GM23338 (cell line): ENCODE measurements around the gene CS. TPM values are rescaled to one million over a fixed set of nuclear protein-coding genes. Genes with fewer than 3 reads are reported as not detected.

Experiments used
- ATAC-seq: fragments of 200-7000 bp; cut with Tn5 transposase; 3 replicates; pipeline ENCODE4 v1.9.1; 2020
- DNase-seq: peaks from one replicate; pipeline ENCODE4 v3.0.0-alpha.2; 2015; ENCODE audit warnings: low spot score
- H2AFZ ChIP-seq: fragments of 200-600 bp; sonication (generic); 2 replicates; pipeline ENCODE4 v1.8.0; 2016; ENCODE audit warnings: antibody characterized with exemption, mild to moderate bottlenecking, moderate library complexity
- H3F3A ChIP-seq: fragments of 200-600 bp; sonication (generic); replicated peaks from 2 replicates; pipeline ENCODE4 v1.8.0; 2017; ENCODE audit warnings: antibody characterized with exemption, mixed run types, low read depth
- H3K27ac ChIP-seq: fragments of 200-600 bp; sonication (generic); 2 replicates; pipeline ENCODE4 v1.6.1; 2016; ENCODE audit warnings: low read depth
- H3K27me3 ChIP-seq: fragments of 200-600 bp; sonication (generic); 2 replicates; pipeline ENCODE4 v1.8.0; 2016; ENCODE audit warnings: mild to moderate bottlenecking, mixed run types, moderate library complexity; ENCODE audit not compliant: insufficient read depth
- H3K36me3 ChIP-seq: fragments of 200-600 bp; sonication (generic); 2 replicates; pipeline ENCODE4 v1.8.0; 2016; ENCODE audit warnings: mild to moderate bottlenecking; ENCODE audit not compliant: insufficient read depth
- H3K4me1 ChIP-seq: fragments of 200-600 bp; sonication (generic); 2 replicates; pipeline ENCODE4 v1.8.0; 2016; ENCODE audit warnings: mild to moderate bottlenecking, moderate library complexity; ENCODE audit not compliant: insufficient read depth
- H3K4me2 ChIP-seq: fragments of 200-600 bp; sonication (generic); 2 replicates; pipeline ENCODE4 v1.7.1; 2017; ENCODE audit warnings: mixed run types
- H3K4me3 ChIP-seq: fragments of 200-600 bp; sonication (generic); 2 replicates; pipeline ENCODE4 v1.6.1; 2016; ENCODE audit warnings: mixed run types
- H3K79me2 ChIP-seq: fragments of 200-600 bp; sonication (generic); replicated peaks from 2 replicates; pipeline ENCODE4 v1.8.0; 2017; ENCODE audit warnings: mild to moderate bottlenecking; ENCODE audit not compliant: insufficient read depth
- H3K9me2 ChIP-seq: fragments of 200-600 bp; sonication (generic); 2 replicates; pipeline ENCODE4 v1.8.0; 2017; ENCODE audit not compliant: insufficient read depth
- H4K20me1 ChIP-seq: fragments of 200-600 bp; sonication (generic); replicated peaks from 2 replicates; pipeline ENCODE4 v1.8.0; 2017; ENCODE audit warnings: mild to moderate bottlenecking; ENCODE audit not compliant: insufficient read depth
- H3K27ac Mint-ChIP-seq: 2 replicates; pipeline ENCODE4 v1.8.0; 2020; ENCODE audit warnings: inconsistent platforms, mild to moderate bottlenecking, moderate library complexity, mixed read lengths
- H3K27me3 Mint-ChIP-seq: 3 replicates; pipeline ENCODE4 v1.8.0; 2022; ENCODE audit warnings: low read depth, mild to moderate bottlenecking, moderate library complexity, mixed read lengths, inconsistent platforms; ENCODE audit not compliant: insufficient read depth, poor library complexity
- H3K36me3 Mint-ChIP-seq: 3 replicates; pipeline ENCODE4 v1.8.0; 2021; ENCODE audit warnings: low read depth, mild to moderate bottlenecking, inconsistent platforms, moderate library complexity, mixed read lengths
- H3K4me1 Mint-ChIP-seq: 3 replicates; pipeline ENCODE4 v1.8.0; 2020; ENCODE audit warnings: mild to moderate bottlenecking, inconsistent platforms, mixed read lengths
- H3K4me3 Mint-ChIP-seq: 3 replicates; pipeline ENCODE4 v1.8.0; 2021; ENCODE audit warnings: moderate library complexity, mild to moderate bottlenecking, inconsistent platforms, mixed read lengths
- H3K9me3 Mint-ChIP-seq: 3 replicates; pipeline ENCODE4 v1.8.0; 2020; ENCODE audit warnings: moderate library complexity, mild to moderate bottlenecking, inconsistent platforms, mixed read lengths
- CREB1 ChIP-seq: fragments of 250-450 bp; sonication (Bioruptor Pico); IDR thresholded peaks from 2 replicates; pipeline ENCODE4 v1.5.0; 2020; ENCODE audit warnings: low read depth, mild to moderate bottlenecking, moderate library complexity
- EZH2 ChIP-seq: fragments of 200-600 bp; sonication (generic); IDR thresholded peaks from one replicate; pipeline ENCODE4 v1.8.0; 2017; ENCODE audit warnings: antibody characterized with exemption, mild to moderate bottlenecking, low read depth; ENCODE audit not compliant: unreplicated experiment
- EZH2phosphoT487 ChIP-seq: fragments of 200-600 bp; sonication (generic); IDR thresholded peaks from one replicate; pipeline ENCODE4 v1.8.1; 2018; ENCODE audit warnings: antibody characterized with exemption; ENCODE audit not compliant: unreplicated experiment
- JUNB ChIP-seq: IDR thresholded peaks from one replicate; pipeline ENCODE4 v1.6.1; 2016; ENCODE audit warnings: antibody characterized with exemption; ENCODE audit not compliant: unreplicated experiment
- STAT1 ChIP-seq: IDR thresholded peaks from one replicate; pipeline ENCODE4 v1.6.1; 2016; ENCODE audit warnings: antibody characterized with exemption; ENCODE audit not compliant: unreplicated experiment
- ZNF331 ChIP-seq: fragments of 250-450 bp; sonication (Bioruptor Pico); IDR thresholded peaks from 2 replicates; pipeline ENCODE4 v1.5.0; 2020; ENCODE audit warnings: low read depth, mild to moderate bottlenecking, moderate library complexity
- polyA plus RNA-seq: library from polyadenylated mRNA; unstranded; fragments of >200 nt; fragmentation: Nextera tagmentation; extraction: Ambion mirVana; gene quantifications from 2 replicates; pipeline ENCODE4 v1.2.1, GENCODE V29; 2016
- total RNA-seq: library from RNA; depleted of rRNA; stranded (reverse); fragments of >200 nt; shearing (Covaris generic); gene quantifications from 2 replicates; pipeline ENCODE4 v1.2.3, GENCODE V29; 2014
- TF ChIP-seq, protein P1 (sequence below): IDR thresholded peaks from one replicate; pipeline ENCODE4 v1.6.1; 2018; ENCODE audit warnings: antibody characterized with exemption; ENCODE audit not compliant: unreplicated experiment

Gene CS
- total and polyA plus RNA-seq, 2 experiments from 2014 or later = 63.3 to 166 TPM

DNA sequence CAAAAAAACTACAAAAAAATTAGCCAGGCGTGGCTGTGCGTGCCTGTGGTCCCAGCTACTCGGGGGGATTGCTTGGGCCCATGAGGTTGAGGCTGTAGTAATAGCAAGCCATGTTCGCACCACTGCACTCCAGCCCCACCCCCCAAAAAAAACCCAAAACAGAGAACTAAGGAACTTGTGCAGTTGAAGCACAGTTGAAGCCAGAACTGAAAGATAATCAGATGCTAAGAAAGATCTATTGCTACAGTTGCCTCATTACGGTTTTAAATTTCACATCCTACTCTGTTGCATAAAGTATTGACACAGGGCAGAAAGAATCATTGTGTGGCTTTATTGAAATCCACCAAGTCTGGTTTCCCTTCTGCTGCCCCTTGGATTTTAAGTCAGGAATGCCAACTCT, 3.8 kb downstream of the CS start:
- Histone ChIP-seq H3K27me3 (no peaks in the 10 kb centered on the region), H3K27ac (peak overlapping the region; percentile 48; the same call in 1 of the 2 replicates), H4K20me1 (peaks cover 20% of the 10 kb centered on the region), H3F3A (peaks cover 8% of the 10 kb centered on the region), H3K9me2 (no peaks in the 10 kb centered on the region), H3K36me3 (peaks cover 13% of the 10 kb centered on the region; the same call in 1 of the 2 replicates), H3K4me3 (no peak overlapping the region), H3K79me2 (peaks cover 85% of the 10 kb centered on the region), H3K4me2 (no peak overlapping the region), H2AFZ (no peak overlapping the region), H3K4me1 (peaks cover 18% of the 10 kb centered on the region)
- H3K9me3 Mint-ChIP-seq = no peaks in the 10 kb centered on the region
- H3K27ac Mint-ChIP-seq = no peak overlapping the region; the same call in 1 of the 2 replicates
- no peak overlapping the region for H3K4me3 Mint-ChIP-seq
- TF ChIP-seq CREB1 (CRISPR knock-in tag) (no peak), EZH2 (no peak)
- TF ChIP-seq, protein P1, sequence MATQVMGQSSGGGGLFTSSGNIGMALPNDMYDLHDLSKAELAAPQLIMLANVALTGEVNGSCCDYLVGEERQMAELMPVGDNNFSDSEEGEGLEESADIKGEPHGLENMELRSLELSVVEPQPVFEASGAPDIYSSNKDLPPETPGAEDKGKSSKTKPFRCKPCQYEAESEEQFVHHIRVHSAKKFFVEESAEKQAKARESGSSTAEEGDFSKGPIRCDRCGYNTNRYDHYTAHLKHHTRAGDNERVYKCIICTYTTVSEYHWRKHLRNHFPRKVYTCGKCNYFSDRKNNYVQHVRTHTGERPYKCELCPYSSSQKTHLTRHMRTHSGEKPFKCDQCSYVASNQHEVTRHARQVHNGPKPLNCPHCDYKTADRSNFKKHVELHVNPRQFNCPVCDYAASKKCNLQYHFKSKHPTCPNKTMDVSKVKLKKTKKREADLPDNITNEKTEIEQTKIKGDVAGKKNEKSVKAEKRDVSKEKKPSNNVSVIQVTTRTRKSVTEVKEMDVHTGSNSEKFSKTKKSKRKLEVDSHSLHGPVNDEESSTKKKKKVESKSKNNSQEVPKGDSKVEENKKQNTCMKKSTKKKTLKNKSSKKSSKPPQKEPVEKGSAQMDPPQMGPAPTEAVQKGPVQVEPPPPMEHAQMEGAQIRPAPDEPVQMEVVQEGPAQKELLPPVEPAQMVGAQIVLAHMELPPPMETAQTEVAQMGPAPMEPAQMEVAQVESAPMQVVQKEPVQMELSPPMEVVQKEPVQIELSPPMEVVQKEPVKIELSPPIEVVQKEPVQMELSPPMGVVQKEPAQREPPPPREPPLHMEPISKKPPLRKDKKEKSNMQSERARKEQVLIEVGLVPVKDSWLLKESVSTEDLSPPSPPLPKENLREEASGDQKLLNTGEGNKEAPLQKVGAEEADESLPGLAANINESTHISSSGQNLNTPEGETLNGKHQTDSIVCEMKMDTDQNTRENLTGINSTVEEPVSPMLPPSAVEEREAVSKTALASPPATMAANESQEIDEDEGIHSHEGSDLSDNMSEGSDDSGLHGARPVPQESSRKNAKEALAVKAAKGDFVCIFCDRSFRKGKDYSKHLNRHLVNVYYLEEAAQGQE = no peak
- ATAC-seq = no peak
- peaks cover 16% of the 10 kb centered on the region for H3K4me1 Mint-ChIP-seq
- no peak for DNase-seq
- peaks cover 29% of the 10 kb centered on the region for H3K36me3 Mint-ChIP-seq
- H3K27me3 Mint-ChIP-seq = peaks cover 11% of the 10 kb centered on the region

DNA sequence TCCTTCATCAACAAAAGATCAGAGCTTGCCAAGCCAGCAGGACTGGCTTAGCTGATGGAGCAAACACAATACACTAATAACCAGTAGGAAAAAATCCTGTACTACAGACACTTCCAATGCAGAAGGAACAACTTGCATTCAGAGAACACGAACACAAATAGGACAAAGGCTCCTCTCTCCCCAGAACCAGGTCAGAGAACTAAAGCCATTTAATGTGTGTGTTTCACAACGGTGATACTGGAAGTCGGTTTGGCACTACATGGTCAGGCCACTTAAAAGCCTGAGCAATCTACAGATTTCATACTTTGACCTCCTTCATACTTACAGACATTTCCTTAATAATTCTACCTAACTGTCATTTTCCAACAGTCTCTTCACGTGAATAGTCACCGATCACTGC, 6.3 kb downstream of the CS start:
- H3K27me3 Mint-ChIP-seq = peaks cover 7% of the 10 kb centered on the region
- H3K4me2 ChIP-seq = no peak overlapping the region
- peaks cover 100% of the 10 kb centered on the region for H3K79me2 ChIP-seq
- peaks cover 40% of the 10 kb centered on the region for H3K36me3 Mint-ChIP-seq
- peaks cover 6% of the 10 kb centered on the region; the same call in 1 of the 3 replicates for H3K4me1 Mint-ChIP-seq
- no peaks in the 10 kb centered on the region for H3K27me3 ChIP-seq
- peaks cover 14% of the 10 kb centered on the region; the same call in 1 of the 2 replicates for H3K36me3 ChIP-seq
- H3K27ac ChIP-seq = no peak overlapping the region
- no peak overlapping the region for H2AFZ ChIP-seq
- peaks cover 10% of the 10 kb centered on the region for H4K20me1 ChIP-seq
- H3K9me2 ChIP-seq = no peaks in the 10 kb centered on the region
- H3K4me3 ChIP-seq = no peak overlapping the region
- TF ChIP-seq ZNF331 (CRISPR knock-in tag) (no peak), JUNB (no peak), STAT1 (no peak), EZH2phosphoT487 (no peak)
- TF ChIP-seq, protein P1 = no peak
- ATAC-seq (no peak), DNase-seq (no peak)
- peaks cover 6% of the 10 kb centered on the region for H3K4me1 ChIP-seq
- H3K4me3 Mint-ChIP-seq = no peak overlapping the region
- H3F3A ChIP-seq = peaks cover 8% of the 10 kb centered on the region; the same call in 1 of the 2 replicates
- no peaks in the 10 kb centered on the region for H3K9me3 Mint-ChIP-seq
- no peak overlapping the region for H3K27ac Mint-ChIP-seq
